A673 (cell line): Measurements from ENCODE around the gene ASPG. TPM values are rescaled to one million over a fixed set of nuclear protein-coding genes. Genes with fewer than 3 reads are reported as not detected.

ENCODE experiments used
- BruUV-seq: library from RNA; stranded (reverse); fragments of 400-500 nt; replicated peaks from 2 replicates; lab custom pipeline; 2021; lab: Mats Ljungman, UMichigan
- CTCF ChIA-PET: fragments of 300-600 bp; sonication (Branson Sonifier 250); formaldehyde crosslinking; loops from one replicate; lab custom pipeline; 2022; ENCODE audit warnings: antibody characterized with exemption; lab: Charles Lee
- POLR2A ChIA-PET: fragments of 300-600 bp; sonication (Branson Sonifier 250); formaldehyde crosslinking; loops from one replicate; lab custom pipeline; 2022; ENCODE audit warnings: antibody characterized with exemption; ENCODE audit not compliant: low non-redundant PET; lab: Charles Lee
- DNase-seq: peaks from one replicate; pipeline ENCODE4 v3.0.0-alpha.2; 2015; ENCODE audit warnings: low spot score
- H3K27ac ChIP-seq: fragments of 200-600 bp; sonication (generic); 2 replicates; pipeline ENCODE4 v1.5.1; 2016; ENCODE audit warnings: mixed run types, low read depth, mild to moderate bottlenecking, mixed read lengths, antibody characterized with exemption, low read length; ENCODE audit not compliant: poor library complexity, severe bottlenecking
- H3K27me3 ChIP-seq: fragments of 200-600 bp; sonication (generic); replicated peaks from 2 replicates; pipeline ENCODE4 v1.6.1; 2017; ENCODE audit warnings: mixed run types, low read depth, mild to moderate bottlenecking, mixed read lengths, antibody characterized with exemption, low read length; ENCODE audit not compliant: insufficient read depth, poor library complexity
- H3K36me3 ChIP-seq: fragments of 200-600 bp; sonication (generic); 2 replicates; pipeline ENCODE4 v1.6.1; 2016; ENCODE audit warnings: mixed run types, mild to moderate bottlenecking, mixed read lengths, antibody characterized with exemption, low read length; ENCODE audit not compliant: insufficient read depth, poor library complexity, severe bottlenecking
- H3K4me1 ChIP-seq: fragments of 200-600 bp; sonication (generic); 2 replicates; pipeline ENCODE4 v1.6.1; 2017; ENCODE audit warnings: mixed run types, mild to moderate bottlenecking, mixed read lengths, antibody characterized with exemption, low read length; ENCODE audit not compliant: insufficient read depth, poor library complexity, severe bottlenecking
- H3K4me3 ChIP-seq: fragments of 200-600 bp; sonication (generic); 2 replicates; pipeline ENCODE4 v1.5.1; 2016; ENCODE audit warnings: low read depth, mixed run types, mild to moderate bottlenecking, mixed read lengths, low read length; ENCODE audit not compliant: poor library complexity, severe bottlenecking
- H3K9me3 ChIP-seq: fragments of 200-600 bp; sonication (generic); 2 replicates; pipeline ENCODE4 v1.6.1; 2016; ENCODE audit warnings: mixed run types, low read depth, mild to moderate bottlenecking, mixed read lengths, antibody characterized with exemption, low read length; ENCODE audit not compliant: poor library complexity, severe bottlenecking
- EZH2 ChIP-seq: fragments of 200-600 bp; sonication (generic); IDR thresholded peaks from 2 replicates; pipeline ENCODE4 v1.6.1; 2017; ENCODE audit warnings: borderline replicate concordance, low read depth, mild to moderate bottlenecking, mixed read lengths, antibody characterized with exemption, low read length; ENCODE audit not compliant: poor library complexity, severe bottlenecking
- intact Hi-C: fragments of 100-400 bp; cut with micrococcal nuclease; formaldehyde crosslinking; loops from one replicate; pipeline ENCODE4 v1.10.0; 2022; ENCODE audit not compliant: unreplicated experiment
- total RNA-seq: library from RNA; stranded (reverse); gene quantifications from 2 replicates; pipeline ENCODE4 v1.2.3, GENCODE V29; 2021
- TF ChIP-seq, protein P1 (sequence below): fragments of 300-800, 200-600 bp; sonication (generic); conservative IDR thresholded peaks from 2 replicates; pipeline ENCODE4 v1.5.1; 2017; ENCODE audit warnings: low read depth, mild to moderate bottlenecking, antibody characterized with exemption, low read length, moderate library complexity, mixed read lengths

Gene ASPG
- total RNA-seq, 1 experiment from 2014 or later, result not detected

DNA sequence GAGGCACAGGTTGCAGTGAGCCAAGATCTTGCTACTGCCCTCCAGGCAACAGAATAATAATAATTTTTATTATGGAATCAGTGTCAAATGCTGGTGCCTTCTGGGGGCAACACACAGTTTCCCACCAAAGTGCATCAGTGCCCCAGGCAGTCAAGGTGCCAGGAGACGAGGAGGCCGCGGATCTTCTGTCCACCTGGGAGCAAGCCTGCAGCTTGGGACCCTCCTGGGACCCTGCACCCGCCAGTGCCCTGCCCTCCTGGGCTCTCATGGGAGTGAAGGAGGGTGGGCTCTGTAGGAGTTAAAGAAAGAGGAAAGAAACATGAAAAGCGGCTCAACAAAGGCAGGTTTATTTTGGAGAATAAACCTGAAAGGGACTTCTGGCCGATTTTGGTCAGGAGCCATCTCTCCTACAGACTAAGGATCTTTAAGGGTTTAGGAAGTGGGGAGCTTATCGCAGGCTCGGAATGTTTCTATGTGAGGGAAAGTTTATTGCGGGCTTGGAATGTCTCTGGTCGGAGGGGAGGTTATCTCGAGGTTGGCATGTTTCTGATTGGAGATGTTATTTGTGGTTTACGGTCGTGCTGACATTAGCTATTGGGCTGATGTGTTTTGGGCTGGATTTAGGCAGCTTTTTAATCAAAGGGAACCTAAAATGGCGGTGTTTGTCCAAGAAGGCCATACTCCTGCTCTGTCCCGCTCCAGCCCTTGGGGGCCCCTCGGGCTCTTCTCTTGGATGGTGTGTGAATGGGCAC is 1.1 kb upstream of the ASPG start:
- Histone ChIP-seq H3K27me3 (no peaks in the 10 kb centered on the region), H3K9me3 (no peaks in the 10 kb centered on the region), H3K4me3 (no peak overlapping the region), H3K27ac (no peak overlapping the region), H3K36me3 (no peaks in the 10 kb centered on the region), H3K4me1 (no peaks in the 10 kb centered on the region)
- DNase-seq, result no peak
- TF ChIP-seq, protein P1, sequence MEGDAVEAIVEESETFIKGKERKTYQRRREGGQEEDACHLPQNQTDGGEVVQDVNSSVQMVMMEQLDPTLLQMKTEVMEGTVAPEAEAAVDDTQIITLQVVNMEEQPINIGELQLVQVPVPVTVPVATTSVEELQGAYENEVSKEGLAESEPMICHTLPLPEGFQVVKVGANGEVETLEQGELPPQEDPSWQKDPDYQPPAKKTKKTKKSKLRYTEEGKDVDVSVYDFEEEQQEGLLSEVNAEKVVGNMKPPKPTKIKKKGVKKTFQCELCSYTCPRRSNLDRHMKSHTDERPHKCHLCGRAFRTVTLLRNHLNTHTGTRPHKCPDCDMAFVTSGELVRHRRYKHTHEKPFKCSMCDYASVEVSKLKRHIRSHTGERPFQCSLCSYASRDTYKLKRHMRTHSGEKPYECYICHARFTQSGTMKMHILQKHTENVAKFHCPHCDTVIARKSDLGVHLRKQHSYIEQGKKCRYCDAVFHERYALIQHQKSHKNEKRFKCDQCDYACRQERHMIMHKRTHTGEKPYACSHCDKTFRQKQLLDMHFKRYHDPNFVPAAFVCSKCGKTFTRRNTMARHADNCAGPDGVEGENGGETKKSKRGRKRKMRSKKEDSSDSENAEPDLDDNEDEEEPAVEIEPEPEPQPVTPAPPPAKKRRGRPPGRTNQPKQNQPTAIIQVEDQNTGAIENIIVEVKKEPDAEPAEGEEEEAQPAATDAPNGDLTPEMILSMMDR, result no peak
- TF ChIP-seq EZH2, result no peak
- POLR2A ChIA-PET, result no interaction called here
- CTCF ChIA-PET, result no interaction called here
- intact Hi-C loops, result no loop called here
- no TSS peak for BruUV-seq

DNA sequence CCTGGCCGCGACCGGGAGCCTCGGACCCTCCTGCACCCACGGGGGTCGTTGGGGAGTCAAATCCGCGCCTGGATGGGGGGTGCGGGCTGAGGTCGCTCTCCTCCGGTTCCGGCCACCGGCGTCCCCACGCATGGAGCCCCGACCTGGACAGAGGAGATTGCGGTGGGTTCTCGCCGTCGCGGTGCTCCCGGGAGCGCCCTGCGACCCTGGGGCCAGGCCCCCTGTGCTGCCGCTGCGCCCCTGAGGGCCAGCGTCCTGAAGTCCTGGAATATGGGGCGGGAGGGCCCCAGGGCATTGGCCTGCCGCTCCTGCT is 345 bp downstream of the ASPG start:
- H3K4me3 ChIP-seq, result no peak overlapping the region

DNA sequence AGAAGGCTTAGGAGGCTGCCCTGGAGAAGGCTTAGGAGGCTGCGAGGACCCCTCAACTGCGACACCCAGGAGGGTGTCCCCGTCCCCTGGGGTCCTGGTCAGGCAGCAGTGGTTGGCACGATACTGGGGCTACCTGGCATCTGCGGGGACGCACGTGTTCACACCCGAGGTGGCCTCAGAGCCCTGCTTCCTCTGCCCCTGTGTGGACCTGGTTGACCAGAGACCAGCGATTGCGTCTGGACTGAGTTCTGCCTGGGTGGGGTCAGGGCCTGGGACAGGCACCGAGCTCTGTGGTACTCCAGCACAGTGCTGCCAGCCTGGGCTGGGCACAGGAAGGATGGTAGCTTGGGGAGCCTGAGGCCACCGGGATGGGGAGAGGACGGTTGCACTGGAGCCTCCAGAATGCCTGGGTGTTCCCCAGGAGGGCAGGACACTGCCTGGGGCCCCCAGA is 735 bp downstream of the ASPG start:
- no peaks in the 10 kb centered on the region for H3K9me3 ChIP-seq
- ChIA-PET CTCF (no interaction called here), POLR2A (no interaction called here)
- H3K27me3 ChIP-seq, result no peaks in the 10 kb centered on the region
- no peak overlapping the region for H3K4me3 ChIP-seq
- TF ChIP-seq, protein P1, result no peak
- no peak for TF ChIP-seq EZH2
- intact Hi-C loops, result no loop called here
- H3K27ac ChIP-seq, result no peak overlapping the region
- no peaks in the 10 kb centered on the region for H3K36me3 ChIP-seq
- no peaks in the 10 kb centered on the region for H3K4me1 ChIP-seq
- no peak for DNase-seq
- BruUV-seq, result no TSS peak

More for the DNA sequence above, 345 bp downstream of the ASPG start:
- DNase-seq, result no peak
- no peaks in the 10 kb centered on the region for H3K27me3 ChIP-seq
- intact Hi-C loops, result no loop called here
- POLR2A ChIA-PET, result no interaction called here
- H3K27ac ChIP-seq, result no peak overlapping the region
- TF ChIP-seq, protein P1, result no peak
- TF ChIP-seq EZH2, result no peak
- H3K9me3 ChIP-seq, result no peaks in the 10 kb centered on the region
- H3K4me1 ChIP-seq, result no peaks in the 10 kb centered on the region
- no TSS peak for BruUV-seq
- CTCF ChIA-PET, result no interaction called here
- H3K36me3 ChIP-seq, result no peaks in the 10 kb centered on the region
